GM12878 (cell line): ENCODE measurements around the gene R3HDM1. TPM values are rescaled to one million over a fixed set of nuclear protein-coding genes. Genes with fewer than 3 reads are reported as not detected.

Experiments used
- ATAC-seq: fragments of 200-7000 bp; cut with Tn5 transposase; 3 replicates; pipeline ENCODE4 v1.9.1; 2020; ENCODE audit warnings: mild to moderate bottlenecking, moderate library complexity
- BruUV-seq: library from RNA; stranded (reverse); fragments of 400-500 nt; replicated peaks from 2 replicates; lab custom pipeline; 2021; lab: Mats Ljungman, UMichigan
- CTCF ChIA-PET: fragments of 300-600 bp; sonication (Branson Sonifier 250); formaldehyde crosslinking; extraction: SDS; loops from one replicate; lab custom pipeline; 2021; ENCODE audit warnings: inconsistent platforms; lab: Yijun Ruan, JAX
- POLR2A ChIA-PET: fragments of 350-600 bp; formaldehyde crosslinking; extraction: SDS; loops from one replicate; lab custom pipeline; 2021; ENCODE audit warnings: inconsistent platforms; lab: Charles Lee
- RAD21 ChIA-PET: fragments of 300-600 bp; sonication (Branson Sonifier 250); formaldehyde crosslinking; loops from one replicate; lab custom pipeline; 2023; ENCODE audit warnings: antibody characterized with exemption; ENCODE audit not compliant: unreplicated experiment; lab: Charles Lee
- SMC1A ChIA-PET: fragments of 300-600 bp; sonication (Branson Sonifier 250); formaldehyde crosslinking; loops from one replicate; lab custom pipeline; 2023; ENCODE audit not compliant: unreplicated experiment, uncharacterized antibody; lab: Charles Lee
- DNase-seq: peaks from one replicate; pipeline ENCODE4 v3.0.0-alpha.2; 2011; ENCODE audit warnings: low read depth, low spot score
- FAIRE-seq: peaks from 3 replicates; lab custom pipeline; 2011; peaks lifted over from hg19 to GRCh38; lab: Jason Lieb, UNC
- H2AFZ ChIP-seq: 2 replicates; pipeline ENCODE4 v1.6.0; 2011; ENCODE audit warnings: low read depth, low read length, control low read depth; ENCODE audit not compliant: control insufficient read depth
- H3K27ac ChIP-seq: 2 replicates; pipeline ENCODE4 v1.5.1; 2011; ENCODE audit warnings: control low read depth; ENCODE audit not compliant: control insufficient read depth, insufficient read depth
- H3K27me3 ChIP-seq, 2 experiments: replicated peaks in 1 of 2; 2 replicates each; pipeline versions ENCODE4 v1.6.0 to v1.6.1; 2011; ENCODE audit warnings: low read length in 1 of 2; ENCODE audit not compliant: control insufficient read depth in 2 of 2, insufficient read depth in 2 of 2
- H3K36me3 ChIP-seq, 2 experiments: 2 replicates each; pipeline ENCODE4 v1.5.1; 2011; ENCODE audit warnings: low read length in 1 of 2; ENCODE audit not compliant: control insufficient read depth in 2 of 2, insufficient read depth in 2 of 2
- H3K4me1 ChIP-seq: 2 replicates; pipeline ENCODE4 v1.6.1; 2011; ENCODE audit warnings: mild to moderate bottlenecking, low read length, moderate library complexity, mixed read lengths; ENCODE audit not compliant: control insufficient read depth, insufficient read depth
- H3K4me2 ChIP-seq: 2 replicates; pipeline ENCODE4 v1.6.0; 2011; ENCODE audit warnings: control low read depth; ENCODE audit not compliant: control insufficient read depth, insufficient read depth
- H3K4me3 ChIP-seq: fragments of 200-600 bp; sonication (generic); 2 replicates; pipeline ENCODE4 v1.5.1; 2016
- H3K79me2 ChIP-seq: 2 replicates; pipeline ENCODE4 v1.6.0; 2011; ENCODE audit warnings: low read length; ENCODE audit not compliant: control insufficient read depth, insufficient read depth
- H3K9ac ChIP-seq: 2 replicates; pipeline ENCODE4 v1.8.0; 2011; ENCODE audit warnings: low read length, control low read depth, mixed read lengths; ENCODE audit not compliant: control insufficient read depth, insufficient read depth
- H3K9me3 ChIP-seq: replicated peaks from 3 replicates; pipeline ENCODE4 v1.5.1; 2011; ENCODE audit warnings: mild to moderate bottlenecking, low read length; ENCODE audit not compliant: control insufficient read depth, insufficient read depth
- H4K20me1 ChIP-seq: 2 replicates; pipeline ENCODE4 v1.6.0; 2011; ENCODE audit not compliant: control insufficient read depth, insufficient read depth
- NRF1 ChIP-seq: conservative IDR thresholded peaks from 2 replicates; pipeline ENCODE4 v1.6.1; 2011; ENCODE audit warnings: mild to moderate bottlenecking, low read depth, low read length, improper control_type of control experiment
- PAX5 ChIP-seq: IDR thresholded peaks from 2 replicates; pipeline ENCODE4 v1.6.1; 2011; ENCODE audit warnings: low read depth, low read length, borderline replicate concordance
- POLR2A ChIP-seq: IDR thresholded peaks from 2 replicates; pipeline ENCODE4 v1.6.1; 2011; ENCODE audit warnings: low read depth, mild to moderate bottlenecking, low read length
- POLR2AphosphoS5 ChIP-seq: IDR thresholded peaks from 2 replicates; pipeline ENCODE4 v1.6.1; 2011; ENCODE audit warnings: mild to moderate bottlenecking, low read length, inconsistent platforms
- WGBS: methylation state at CpG from one replicate; pipeline ENCODE4 v1.1.6; 2016; ENCODE audit warnings: low lambda C conversion rate; ENCODE audit not compliant: insufficient replicate concordance, insufficient coverage; ENCODE audit errors: missing lambda C conversion rate; 5-methylcytosine and 5-hydroxymethylcytosine counted together
- in situ Hi-C: fragments of 300-500 bp; cut with MboI; formaldehyde crosslinking; loops from 9 replicates; pipeline ENCODE4 v1.14.3; 2018; ENCODE audit warnings: mixed read lengths
- intact Hi-C: fragments of 100-400 bp; cut with micrococcal nuclease; formaldehyde crosslinking; loops from one replicate; pipeline ENCODE4 v1.14.2; 2022; ENCODE audit not compliant: unreplicated experiment
- polyA plus RNA-seq, 11 experiments: library from polyadenylated mRNA; depleted of rRNA in 4 of 11; unstranded in 6 of 11; stranded (reverse) in 5 of 11; fragments of >200 nt; fragmentation: Nextera tagmentation in 4 of 11; fragmentation: Illumina TruSeq in 1 of 11; extraction: Ambion mirVana in 4 of 11; extraction: Trizol in 1 of 11; gene quantifications; 1 replicate in 1 of 11; 2 replicates in 10 of 11; pipeline versions ENCODE4 v1.2.1 to v1.2.3, GENCODE V29; 2011 to 2016; ENCODE audit warnings: inconsistent platforms in 2 of 11, missing spikeins in 2 of 11, low read depth in 1 of 11
- total RNA-seq, 4 experiments: library from RNA; depleted of rRNA in 3 of 4; stranded (reverse); fragments of >200 nt in 3 of 4; fragmentation: Illumina TruSeq in 1 of 4; extraction: Trizol in 1 of 4; gene quantifications; 2 replicates each; pipeline versions ENCODE4 v1.2.1 to v1.2.3, GENCODE V29; 2013 to 2021
- TF ChIP-seq, protein P1 (sequence below): fragments of 450-650 bp; formaldehyde crosslinking; IDR thresholded peaks from 2 replicates; pipeline ENCODE4 v1.5.0; 2022; ENCODE audit warnings: mild to moderate bottlenecking, missing genetic modification characterization
- TF ChIP-seq, protein P2 (sequence below): IDR thresholded peaks from 2 replicates; pipeline ENCODE4 v1.6.1; 2012; ENCODE audit warnings: improper control_type of control experiment, low read depth, low read length; ENCODE audit not compliant: insufficient replicate concordance
- TF ChIP-seq, protein P3 (sequence below): IDR thresholded peaks from 2 replicates; pipeline ENCODE4 v1.6.1; 2012; ENCODE audit warnings: low read depth, low read length, improper control_type of control experiment

Gene R3HDM1
- total and polyA plus RNA-seq, 10 of the 15 experiments (the other 5 are each of a cell fraction or from before 2014, with no cell fraction given) = 16.8 to 89.6 (median 47.7) TPM

DNA sequence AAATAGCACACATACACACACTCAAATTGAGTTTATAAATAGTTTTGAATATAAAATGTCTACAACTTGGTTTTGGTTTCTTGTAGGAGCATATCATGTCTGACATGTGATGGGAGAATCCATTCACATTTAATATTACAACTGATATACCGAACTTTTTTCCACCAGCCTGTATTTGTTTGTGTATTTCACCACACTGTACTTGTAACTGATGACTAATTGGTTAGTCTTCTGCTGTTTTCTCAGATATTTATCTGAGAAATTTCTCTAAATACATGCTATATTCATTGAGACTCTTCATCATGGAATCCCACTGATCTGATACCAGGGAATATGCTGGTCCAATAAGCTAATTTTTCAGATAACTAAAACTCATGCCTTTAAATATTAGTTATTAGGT is 154.1 kb downstream of the R3HDM1 start:
- H3K4me1 ChIP-seq = peaks cover 17% of the 10 kb centered on the region
- CTCF ChIA-PET = interaction anchor here (1.0 to 1.9 kb wide), 2 partner anchors 24 to 681 kb away, joined by 3 to 7 read pairs; no protein-coding TSS in a partner anchor
- SMC1A ChIA-PET = interaction anchor here (0.7 to 2.4 kb wide), 2 partner anchors 8 to 211 kb away, joined by 3 to 6 read pairs; no protein-coding TSS in a partner anchor
- no peak for DNase-seq
- no peaks in the 10 kb centered on the region for H3K79me2 ChIP-seq
- no TSS peak for BruUV-seq
- ATAC-seq = no peak
- in situ Hi-C loops = no loop called here
- H3K4me3 ChIP-seq = no peak overlapping the region
- H4K20me1 ChIP-seq = no peaks in the 10 kb centered on the region
- intact Hi-C loops = no loop called here
- POLR2A ChIA-PET = no interaction called here
- H3K27ac ChIP-seq = no peak overlapping the region
- 96% methylated on average over 1 of the region's 1 CpG for WGBS
- TF ChIP-seq POLR2A (no peak), POLR2AphosphoS5 (no peak), NRF1 (no peak), PAX5 (no peak)
- TF ChIP-seq, protein P1, sequence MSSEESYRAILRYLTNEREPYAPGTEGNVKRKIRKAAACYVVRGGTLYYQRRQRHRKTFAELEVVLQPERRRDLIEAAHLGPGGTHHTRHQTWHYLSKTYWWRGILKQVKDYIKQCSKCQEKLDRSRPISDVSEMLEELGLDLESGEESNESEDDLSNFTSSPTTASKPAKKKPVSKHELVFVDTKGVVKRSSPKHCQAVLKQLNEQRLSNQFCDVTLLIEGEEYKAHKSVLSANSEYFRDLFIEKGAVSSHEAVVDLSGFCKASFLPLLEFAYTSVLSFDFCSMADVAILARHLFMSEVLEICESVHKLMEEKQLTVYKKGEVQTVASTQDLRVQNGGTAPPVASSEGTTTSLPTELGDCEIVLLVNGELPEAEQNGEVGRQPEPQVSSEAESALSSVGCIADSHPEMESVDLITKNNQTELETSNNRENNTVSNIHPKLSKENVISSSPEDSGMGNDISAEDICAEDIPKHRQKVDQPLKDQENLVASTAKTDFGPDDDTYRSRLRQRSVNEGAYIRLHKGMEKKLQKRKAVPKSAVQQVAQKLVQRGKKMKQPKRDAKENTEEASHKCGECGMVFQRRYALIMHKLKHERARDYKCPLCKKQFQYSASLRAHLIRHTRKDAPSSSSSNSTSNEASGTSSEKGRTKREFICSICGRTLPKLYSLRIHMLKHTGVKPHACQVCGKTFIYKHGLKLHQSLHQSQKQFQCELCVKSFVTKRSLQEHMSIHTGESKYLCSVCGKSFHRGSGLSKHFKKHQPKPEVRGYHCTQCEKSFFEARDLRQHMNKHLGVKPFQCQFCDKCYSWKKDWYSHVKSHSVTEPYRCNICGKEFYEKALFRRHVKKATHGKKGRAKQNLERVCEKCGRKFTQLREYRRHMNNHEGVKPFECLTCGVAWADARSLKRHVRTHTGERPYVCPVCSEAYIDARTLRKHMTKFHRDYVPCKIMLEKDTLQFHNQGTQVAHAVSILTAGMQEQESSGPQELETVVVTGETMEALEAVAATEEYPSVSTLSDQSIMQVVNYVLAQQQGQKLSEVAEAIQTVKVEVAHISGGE (CRISPR knock-in tag) = no peak
- TF ChIP-seq, protein P2, sequence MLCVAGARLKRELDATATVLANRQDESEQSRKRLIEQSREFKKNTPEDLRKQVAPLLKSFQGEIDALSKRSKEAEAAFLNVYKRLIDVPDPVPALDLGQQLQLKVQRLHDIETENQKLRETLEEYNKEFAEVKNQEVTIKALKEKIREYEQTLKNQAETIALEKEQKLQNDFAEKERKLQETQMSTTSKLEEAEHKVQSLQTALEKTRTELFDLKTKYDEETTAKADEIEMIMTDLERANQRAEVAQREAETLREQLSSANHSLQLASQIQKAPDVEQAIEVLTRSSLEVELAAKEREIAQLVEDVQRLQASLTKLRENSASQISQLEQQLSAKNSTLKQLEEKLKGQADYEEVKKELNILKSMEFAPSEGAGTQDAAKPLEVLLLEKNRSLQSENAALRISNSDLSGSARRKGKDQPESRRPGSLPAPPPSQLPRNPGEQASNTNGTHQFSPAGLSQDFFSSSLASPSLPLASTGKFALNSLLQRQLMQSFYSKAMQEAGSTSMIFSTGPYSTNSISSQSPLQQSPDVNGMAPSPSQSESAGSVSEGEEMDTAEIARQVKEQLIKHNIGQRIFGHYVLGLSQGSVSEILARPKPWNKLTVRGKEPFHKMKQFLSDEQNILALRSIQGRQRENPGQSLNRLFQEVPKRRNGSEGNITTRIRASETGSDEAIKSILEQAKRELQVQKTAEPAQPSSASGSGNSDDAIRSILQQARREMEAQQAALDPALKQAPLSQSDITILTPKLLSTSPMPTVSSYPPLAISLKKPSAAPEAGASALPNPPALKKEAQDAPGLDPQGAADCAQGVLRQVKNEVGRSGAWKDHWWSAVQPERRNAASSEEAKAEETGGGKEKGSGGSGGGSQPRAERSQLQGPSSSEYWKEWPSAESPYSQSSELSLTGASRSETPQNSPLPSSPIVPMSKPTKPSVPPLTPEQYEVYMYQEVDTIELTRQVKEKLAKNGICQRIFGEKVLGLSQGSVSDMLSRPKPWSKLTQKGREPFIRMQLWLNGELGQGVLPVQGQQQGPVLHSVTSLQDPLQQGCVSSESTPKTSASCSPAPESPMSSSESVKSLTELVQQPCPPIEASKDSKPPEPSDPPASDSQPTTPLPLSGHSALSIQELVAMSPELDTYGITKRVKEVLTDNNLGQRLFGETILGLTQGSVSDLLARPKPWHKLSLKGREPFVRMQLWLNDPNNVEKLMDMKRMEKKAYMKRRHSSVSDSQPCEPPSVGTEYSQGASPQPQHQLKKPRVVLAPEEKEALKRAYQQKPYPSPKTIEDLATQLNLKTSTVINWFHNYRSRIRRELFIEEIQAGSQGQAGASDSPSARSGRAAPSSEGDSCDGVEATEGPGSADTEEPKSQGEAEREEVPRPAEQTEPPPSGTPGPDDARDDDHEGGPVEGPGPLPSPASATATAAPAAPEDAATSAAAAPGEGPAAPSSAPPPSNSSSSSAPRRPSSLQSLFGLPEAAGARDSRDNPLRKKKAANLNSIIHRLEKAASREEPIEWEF = no peak
- TF ChIP-seq, protein P3, sequence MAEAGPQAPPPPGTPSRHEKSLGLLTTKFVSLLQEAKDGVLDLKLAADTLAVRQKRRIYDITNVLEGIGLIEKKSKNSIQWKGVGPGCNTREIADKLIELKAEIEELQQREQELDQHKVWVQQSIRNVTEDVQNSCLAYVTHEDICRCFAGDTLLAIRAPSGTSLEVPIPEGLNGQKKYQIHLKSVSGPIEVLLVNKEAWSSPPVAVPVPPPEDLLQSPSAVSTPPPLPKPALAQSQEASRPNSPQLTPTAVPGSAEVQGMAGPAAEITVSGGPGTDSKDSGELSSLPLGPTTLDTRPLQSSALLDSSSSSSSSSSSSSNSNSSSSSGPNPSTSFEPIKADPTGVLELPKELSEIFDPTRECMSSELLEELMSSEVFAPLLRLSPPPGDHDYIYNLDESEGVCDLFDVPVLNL = no peak
- RAD21 ChIA-PET = interaction anchor here (1.1 kb wide), 1 partner anchor 24 kb away, joined by 3 read pairs; no protein-coding TSS in a partner anchor
- no peak for FAIRE-seq
- H3K9ac ChIP-seq = no peak overlapping the region
- H2AFZ ChIP-seq = no peak overlapping the region
- peaks cover 0 to 1% of the 10 kb centered on the region in 2 experiments; a peak in 2 of 4 replicates for H3K36me3 ChIP-seq
- no peaks in the 10 kb centered on the region for H3K9me3 ChIP-seq
- no peaks in the 10 kb centered on the region for H3K27me3 ChIP-seq
- H3K4me2 ChIP-seq = no peak overlapping the region
